ENCODE measurements around the gene ZDHHC1. TPM values are rescaled to one million over a fixed set of nuclear protein-coding genes. Genes with fewer than 3 reads are reported as not detected.
A peak's percentile ranks its signal among the peaks of the same experiment; 100 is the strongest.

Gene ZDHHC1
- 4.9 TPM for polyA plus RNA-seq (2012; ENCODE audit: insufficient read depth, insufficient read length, low read depth)

- peak; percentile 84 for DNase-seq
- TF ChIP-seq, protein P1, sequence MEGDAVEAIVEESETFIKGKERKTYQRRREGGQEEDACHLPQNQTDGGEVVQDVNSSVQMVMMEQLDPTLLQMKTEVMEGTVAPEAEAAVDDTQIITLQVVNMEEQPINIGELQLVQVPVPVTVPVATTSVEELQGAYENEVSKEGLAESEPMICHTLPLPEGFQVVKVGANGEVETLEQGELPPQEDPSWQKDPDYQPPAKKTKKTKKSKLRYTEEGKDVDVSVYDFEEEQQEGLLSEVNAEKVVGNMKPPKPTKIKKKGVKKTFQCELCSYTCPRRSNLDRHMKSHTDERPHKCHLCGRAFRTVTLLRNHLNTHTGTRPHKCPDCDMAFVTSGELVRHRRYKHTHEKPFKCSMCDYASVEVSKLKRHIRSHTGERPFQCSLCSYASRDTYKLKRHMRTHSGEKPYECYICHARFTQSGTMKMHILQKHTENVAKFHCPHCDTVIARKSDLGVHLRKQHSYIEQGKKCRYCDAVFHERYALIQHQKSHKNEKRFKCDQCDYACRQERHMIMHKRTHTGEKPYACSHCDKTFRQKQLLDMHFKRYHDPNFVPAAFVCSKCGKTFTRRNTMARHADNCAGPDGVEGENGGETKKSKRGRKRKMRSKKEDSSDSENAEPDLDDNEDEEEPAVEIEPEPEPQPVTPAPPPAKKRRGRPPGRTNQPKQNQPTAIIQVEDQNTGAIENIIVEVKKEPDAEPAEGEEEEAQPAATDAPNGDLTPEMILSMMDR (IDR thresholded peaks at IDR 0.05; ENCODE audit: low read depth, low read length), result peak; percentile 55
- Histone ChIP-seq H3K4me3 (ENCODE audit: low read depth, low read length) (peak within 1 kb of the TSS; percentile 78), H3K36me3 (no peaks in the 10 kb centered on the region), H3K27me3 (no peaks in the 10 kb centered on the region), H3K9me3 (no peaks in the 10 kb centered on the region), H3K4me1 (no peaks in the 10 kb centered on the region)
These were observed at the start of gene ZDHHC1 for GRCh38 chr16:67415872-67416793. ZDHHC1 (minus strand) TSS chr16:67416477; CDS start chr16:67407775, 8,702 bp downstream.

- Histone ChIP-seq H3K27me3 (no peaks in the 10 kb centered on the region), H3K4me1 (peaks cover 3% of the 10 kb centered on the region), H3K4me3 (ENCODE audit: low read depth, low read length) (no peak overlapping the region), H3K36me3 (no peaks in the 10 kb centered on the region), H3K9me3 (no peaks in the 10 kb centered on the region)
- no peak for DNase-seq
- TF ChIP-seq, protein P1 (IDR thresholded peaks at IDR 0.05; ENCODE audit: low read depth, low read length), result no peak
These were observed 48.3 kb upstream of the ZDHHC1 start for GRCh38 chr16:67464565-67464964.

DNA sequence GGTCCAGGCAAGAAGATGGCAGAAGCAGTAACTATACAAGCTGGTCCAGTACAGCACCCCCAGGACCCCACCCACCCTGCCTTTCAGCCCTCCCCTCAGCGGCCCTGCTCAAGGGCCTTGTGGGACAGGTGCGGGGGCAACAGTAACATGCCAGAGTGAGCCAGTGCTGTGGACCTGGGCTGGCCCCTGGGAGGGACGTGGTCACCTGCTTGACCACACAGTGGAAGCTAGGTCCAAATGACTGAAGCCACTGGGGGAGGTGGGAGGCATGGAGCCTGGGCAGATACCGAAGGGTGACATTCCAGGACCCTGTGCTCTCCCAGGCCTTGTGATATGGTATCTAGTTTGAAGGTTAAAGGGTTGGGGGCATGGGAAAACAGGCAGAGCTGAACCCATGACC is 47.4 kb upstream of the ZDHHC1 start:
- H3K36me3 ChIP-seq, result no peaks in the 10 kb centered on the region
- H3K4me1 ChIP-seq, result peaks cover 3% of the 10 kb centered on the region

DNA sequence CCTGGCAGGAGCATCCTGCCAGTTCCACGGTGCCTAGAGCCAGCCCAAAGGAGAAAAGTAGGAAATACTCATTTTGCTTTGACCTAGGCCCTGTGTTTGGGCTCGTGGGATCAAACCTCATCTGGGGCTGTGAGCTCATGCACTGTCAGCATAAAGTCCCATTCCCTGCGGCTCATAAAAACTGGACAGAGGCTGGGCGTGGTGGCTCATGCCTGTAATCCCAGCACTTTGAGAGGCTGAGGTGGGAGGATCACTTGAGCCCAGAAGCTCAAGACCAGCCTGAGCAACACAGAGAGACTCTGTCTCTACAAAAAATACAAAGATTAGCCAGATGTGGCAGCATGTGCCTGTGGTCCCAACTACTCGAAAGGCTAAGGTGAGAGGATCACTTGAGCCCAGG is 46.8 kb upstream of the ZDHHC1 start:
- no peaks in the 10 kb centered on the region for H3K36me3 ChIP-seq
- no peaks in the 10 kb centered on the region for H3K27me3 ChIP-seq
- H3K9me3 ChIP-seq, result no peaks in the 10 kb centered on the region
- no peak for DNase-seq
- TF ChIP-seq, protein P1 (IDR thresholded peaks at IDR 0.05; ENCODE audit: low read depth, low read length), result no peak
- H3K4me3 ChIP-seq (ENCODE audit: low read depth, low read length), result no peak overlapping the region
- H3K4me1 ChIP-seq, result peaks cover 3% of the 10 kb centered on the region

More for the DNA sequence above, 47.4 kb upstream of the ZDHHC1 start:
- Histone ChIP-seq H3K27me3 (no peaks in the 10 kb centered on the region), H3K9me3 (no peaks in the 10 kb centered on the region), H3K4me3 (ENCODE audit: low read depth, low read length) (no peak overlapping the region)
- TF ChIP-seq, protein P1 (IDR thresholded peaks at IDR 0.05; ENCODE audit: low read depth, low read length), result no peak
- no peak for DNase-seq

DNA sequence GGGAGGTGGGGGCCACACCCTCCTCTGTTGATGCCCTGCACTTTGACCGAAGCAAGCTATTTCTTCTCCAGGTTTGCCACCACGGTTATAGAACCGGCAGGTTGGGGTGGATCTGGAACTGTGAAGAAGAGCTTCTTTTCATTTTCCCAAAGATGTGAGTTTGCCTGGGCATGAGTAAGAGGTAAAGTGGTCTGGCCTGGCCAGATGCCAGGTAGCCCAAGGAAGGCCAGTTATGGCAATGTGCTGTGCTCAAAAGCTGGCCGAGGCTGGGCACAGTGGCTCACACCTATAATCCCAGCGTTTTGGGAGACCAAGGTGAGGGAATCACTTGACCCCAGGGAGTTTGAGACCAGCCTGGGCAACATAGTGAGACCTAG is 46.0 kb upstream of the ZDHHC1 start:
- TF ChIP-seq, protein P1 (IDR thresholded peaks at IDR 0.05; ENCODE audit: low read depth, low read length), result no peak
- no peak for DNase-seq
- no peaks in the 10 kb centered on the region for H3K36me3 ChIP-seq
- no peaks in the 10 kb centered on the region for H3K27me3 ChIP-seq
- no peaks in the 10 kb centered on the region for H3K9me3 ChIP-seq
- H3K4me3 ChIP-seq (ENCODE audit: low read depth, low read length), result no peak overlapping the region
- H3K4me1 ChIP-seq, result peaks cover 3% of the 10 kb centered on the region
